Astrocyte of the spinal cord (primary cell): ENCODE data around the gene TMA7B.
A peak's percentile ranks its signal among the peaks of the same experiment; 100 is the strongest.
"Not testable (repeated sequence)": the region's sequence is repeated elsewhere in the genome, so short reads cannot be mapped to it uniquely, and the experiment has no call there.

Source experiments
- DNase-seq: peaks from one replicate; pipeline ENCODE4 v3.0.0; 2011; ENCODE audit warnings: low read depth, low spot score
- H3K4me3 ChIP-seq: 2 replicates; pipeline ENCODE4 v1.5.1; 2011; ENCODE audit warnings: low read depth, mild to moderate bottlenecking, low read length, moderate library complexity
- in situ Hi-C: cut with HindIII; loops from 2 replicates; pipeline ENCODE4 v1.10.0; 2017; ENCODE audit warnings: low sequenced_read_pairs
- TF ChIP-seq, protein P1 (sequence below): IDR thresholded peaks from 2 replicates; pipeline ENCODE4 v1.5.1; 2012; ENCODE audit warnings: low read depth, mild to moderate bottlenecking, low read length, inconsistent platforms

Gene TMA7B

DNA sequence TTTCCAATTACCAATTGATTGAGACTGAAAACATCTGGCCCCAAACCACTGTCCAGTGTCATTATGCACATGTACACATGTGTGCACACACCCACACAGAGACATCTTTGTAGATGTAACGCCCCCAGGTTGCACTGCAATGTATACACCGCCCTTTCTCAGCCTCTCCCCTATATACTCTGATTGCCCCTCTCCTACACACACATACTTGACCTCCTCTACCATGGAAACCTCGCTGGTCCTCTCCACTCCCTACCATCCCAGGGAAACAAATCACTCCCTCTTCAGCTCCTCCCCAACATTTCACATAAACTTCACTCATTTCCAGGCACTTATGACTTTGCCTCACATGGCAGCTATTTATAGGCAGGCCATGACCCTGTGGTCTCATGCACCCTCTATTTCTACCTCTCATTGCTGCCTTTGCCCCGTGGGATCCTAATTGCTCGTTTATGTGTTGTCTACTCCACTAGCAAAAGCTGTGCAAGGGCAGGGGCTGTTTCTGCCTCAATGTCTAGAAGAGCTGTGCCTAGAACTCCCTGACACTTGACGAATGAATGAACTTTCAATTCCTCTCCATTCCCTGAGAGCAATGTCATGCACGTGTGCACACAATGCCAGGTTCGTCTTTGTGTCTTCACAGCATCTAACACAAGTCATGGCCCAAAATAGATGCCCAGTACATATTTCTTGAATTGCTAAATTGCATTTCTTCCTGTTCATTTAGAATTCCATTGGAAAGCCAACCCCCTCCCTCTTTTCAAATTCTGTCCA, 10.0 kb upstream of the TMA7B start:
- TF ChIP-seq, protein P1, sequence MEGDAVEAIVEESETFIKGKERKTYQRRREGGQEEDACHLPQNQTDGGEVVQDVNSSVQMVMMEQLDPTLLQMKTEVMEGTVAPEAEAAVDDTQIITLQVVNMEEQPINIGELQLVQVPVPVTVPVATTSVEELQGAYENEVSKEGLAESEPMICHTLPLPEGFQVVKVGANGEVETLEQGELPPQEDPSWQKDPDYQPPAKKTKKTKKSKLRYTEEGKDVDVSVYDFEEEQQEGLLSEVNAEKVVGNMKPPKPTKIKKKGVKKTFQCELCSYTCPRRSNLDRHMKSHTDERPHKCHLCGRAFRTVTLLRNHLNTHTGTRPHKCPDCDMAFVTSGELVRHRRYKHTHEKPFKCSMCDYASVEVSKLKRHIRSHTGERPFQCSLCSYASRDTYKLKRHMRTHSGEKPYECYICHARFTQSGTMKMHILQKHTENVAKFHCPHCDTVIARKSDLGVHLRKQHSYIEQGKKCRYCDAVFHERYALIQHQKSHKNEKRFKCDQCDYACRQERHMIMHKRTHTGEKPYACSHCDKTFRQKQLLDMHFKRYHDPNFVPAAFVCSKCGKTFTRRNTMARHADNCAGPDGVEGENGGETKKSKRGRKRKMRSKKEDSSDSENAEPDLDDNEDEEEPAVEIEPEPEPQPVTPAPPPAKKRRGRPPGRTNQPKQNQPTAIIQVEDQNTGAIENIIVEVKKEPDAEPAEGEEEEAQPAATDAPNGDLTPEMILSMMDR: no peak
- H3K4me3 ChIP-seq: no peak overlapping the region
- in situ Hi-C loops: no loop called here
- DNase-seq: no peak

DNA sequence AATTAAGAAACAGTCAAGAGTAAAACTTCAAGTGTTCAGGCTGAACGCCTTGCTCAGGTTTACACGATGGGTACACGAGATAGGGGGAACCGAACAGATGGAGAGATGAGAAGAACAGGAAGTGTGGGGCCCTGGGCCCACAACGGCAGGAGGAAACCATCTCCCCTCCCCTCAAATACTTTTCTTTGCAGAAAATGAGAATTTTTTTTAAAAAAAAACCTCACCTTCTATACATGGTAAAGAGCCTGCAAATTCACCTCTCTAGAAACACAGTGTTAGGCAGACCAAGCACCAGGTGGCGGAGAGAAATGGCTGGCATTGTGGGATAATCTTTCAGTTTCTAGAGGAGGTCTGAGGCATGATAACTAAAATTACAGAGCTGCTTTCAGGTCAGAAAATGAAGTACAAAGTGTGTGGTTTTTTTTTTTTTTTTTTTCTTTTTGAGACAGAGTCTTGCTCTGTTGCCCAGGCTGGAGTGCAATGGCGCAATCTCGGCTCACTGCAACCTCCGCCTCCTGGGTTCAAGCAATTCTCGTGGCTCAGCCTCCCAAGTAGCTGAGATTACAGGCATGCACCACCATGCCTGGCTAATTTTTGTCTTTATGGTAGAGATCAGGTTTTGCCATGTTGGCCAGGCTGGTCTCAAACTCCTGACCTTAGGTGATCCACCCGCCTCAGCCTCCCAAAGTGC, 8.4 kb upstream of the TMA7B start:
- in situ Hi-C loops, DNase-seq, H3K4me3 ChIP-seq: not testable (repeated sequence)

DNA sequence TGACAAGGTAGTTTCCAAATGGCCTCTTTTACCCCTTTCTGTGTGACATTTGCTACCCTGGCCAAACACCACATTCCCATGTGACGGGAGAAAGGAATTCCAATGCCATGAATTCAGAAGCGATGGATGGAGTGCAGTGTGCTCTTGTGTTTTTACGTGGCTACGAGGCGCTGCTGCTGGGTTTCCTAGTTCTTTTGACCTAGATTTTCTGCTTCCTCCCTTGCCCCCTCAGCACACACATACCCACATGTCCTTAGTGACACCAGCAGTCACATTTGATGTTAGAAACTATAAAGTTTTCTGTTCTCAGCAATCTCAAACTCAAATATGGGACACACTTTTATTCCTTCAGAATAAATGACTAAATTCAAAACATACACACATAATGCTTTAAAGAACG, 7.8 kb upstream of the TMA7B start:
- in situ Hi-C loops: no loop called here
- TF ChIP-seq, protein P1: no peak
- H3K4me3 ChIP-seq: no peak overlapping the region

DNA sequence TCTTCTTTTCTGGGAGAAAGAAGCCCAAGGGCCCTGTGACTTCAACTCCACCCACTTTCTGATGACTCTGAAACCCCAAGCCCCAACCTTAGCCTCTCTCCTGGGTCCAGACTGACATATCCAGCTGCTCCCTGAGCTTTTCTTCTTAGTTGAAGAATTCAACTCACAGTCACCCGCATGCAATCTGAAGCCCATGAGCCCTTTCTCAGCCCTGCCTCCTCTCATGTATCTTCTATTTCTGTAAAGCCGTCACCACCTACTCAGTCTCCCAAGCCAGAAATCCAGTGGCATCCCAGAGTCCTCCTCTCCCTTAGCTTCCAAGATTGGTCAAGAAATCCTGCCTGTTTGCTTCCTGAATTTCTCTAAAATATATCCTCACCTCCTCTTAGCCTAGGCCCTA, 7.1 kb upstream of the TMA7B start:
- in situ Hi-C loops: no loop called here
- H3K4me3 ChIP-seq: no peak overlapping the region
- no peak for DNase-seq
- TF ChIP-seq, protein P1: no peak

More for the DNA sequence above, 7.8 kb upstream of the TMA7B start:
- no peak for DNase-seq

DNA sequence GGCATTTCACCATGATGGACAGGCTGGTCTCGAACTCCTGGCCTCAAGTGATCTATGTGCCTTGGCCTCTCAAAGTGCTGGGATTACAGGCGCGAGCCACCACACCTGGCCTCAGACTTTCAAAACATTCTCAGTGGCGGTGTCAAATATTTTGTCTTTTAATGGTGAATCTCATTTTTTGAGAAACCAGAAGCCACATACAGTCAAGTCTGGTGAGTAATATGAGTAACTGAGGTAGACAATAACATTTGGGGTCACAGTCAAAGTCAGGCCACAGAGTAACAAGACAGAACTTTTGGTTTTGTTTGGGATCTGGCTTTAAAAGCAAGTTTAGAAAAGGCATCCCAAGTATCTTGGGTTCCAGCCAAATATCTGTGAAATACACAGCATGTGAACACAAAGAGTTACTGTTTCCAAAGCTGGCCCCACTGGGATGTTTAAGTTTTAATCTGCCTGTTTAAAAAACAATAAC, 5.6 kb upstream of the TMA7B start:
- peak; percentile 97 for DNase-seq
- in situ Hi-C loops: no loop called here
- TF ChIP-seq, protein P1: no peak
- H3K4me3 ChIP-seq: no peak overlapping the region

DNA sequence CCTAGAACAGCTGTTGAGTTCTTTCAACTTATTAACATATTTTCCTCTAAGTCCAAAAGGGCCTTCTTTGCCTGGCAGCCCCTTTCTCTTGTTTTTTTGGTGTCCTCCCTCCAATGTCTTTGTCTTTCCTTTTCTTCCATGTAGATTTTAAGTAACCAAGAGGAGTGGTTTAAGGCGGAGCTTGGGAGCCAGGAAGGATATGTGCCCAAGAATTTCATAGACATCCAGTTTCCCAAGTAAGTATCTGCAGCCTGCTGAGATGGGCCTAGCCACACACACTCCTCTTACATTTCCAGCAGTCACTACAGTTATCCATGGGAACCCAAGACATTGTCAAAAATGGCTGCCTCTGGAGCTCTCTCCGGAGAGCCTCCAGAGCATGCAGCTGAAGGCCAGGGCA, 4.5 kb upstream of the TMA7B start:
- DNase-seq: peak; percentile 32
- TF ChIP-seq, protein P1: no peak
- in situ Hi-C loops: no loop called here

More for the DNA sequence above, 4.5 kb upstream of the TMA7B start:
- no peak overlapping the region for H3K4me3 ChIP-seq
